DOHH2 (cell line): ENCODE data around the gene FBXW9.

Experiments used
- EZH2phosphoT487 ChIP-seq: fragments of 200-600 bp; sonication (generic); IDR thresholded peaks from 2 replicates; pipeline ENCODE4 v1.6.1; 2017; ENCODE audit warnings: borderline replicate concordance, mild to moderate bottlenecking, antibody characterized with exemption, low read length, moderate library complexity, mixed read lengths
- TF ChIP-seq, protein P1 (sequence below): fragments of 200-600 bp; sonication (generic); IDR thresholded peaks from one replicate; pipeline ENCODE4 v1.5.1; 2014; ENCODE audit warnings: antibody characterized with exemption, mild to moderate bottlenecking, low read depth, low read length; ENCODE audit not compliant: poor library complexity, severe bottlenecking

DNA sequence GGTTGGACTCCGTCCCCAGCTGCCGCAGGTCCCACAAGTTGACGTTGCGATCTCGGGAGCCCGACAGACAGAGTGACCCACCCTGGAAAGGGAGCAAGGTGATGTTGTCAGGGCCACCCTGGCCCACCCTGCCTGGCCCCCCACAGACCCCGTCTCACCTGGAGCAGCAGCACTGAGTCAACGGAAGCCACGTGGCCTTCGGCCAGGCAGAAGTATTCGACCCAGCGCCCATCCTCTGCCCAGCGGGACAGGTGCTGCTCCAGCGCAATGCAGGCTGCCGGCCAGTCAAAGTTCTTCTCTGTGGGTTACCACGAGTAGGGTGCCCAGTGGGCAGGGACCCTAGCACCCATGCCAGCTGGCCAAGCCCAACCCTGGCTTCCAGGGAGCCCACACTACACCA lies 1.8 kb downstream of the FBXW9 start:
- TF ChIP-seq, protein P1, sequence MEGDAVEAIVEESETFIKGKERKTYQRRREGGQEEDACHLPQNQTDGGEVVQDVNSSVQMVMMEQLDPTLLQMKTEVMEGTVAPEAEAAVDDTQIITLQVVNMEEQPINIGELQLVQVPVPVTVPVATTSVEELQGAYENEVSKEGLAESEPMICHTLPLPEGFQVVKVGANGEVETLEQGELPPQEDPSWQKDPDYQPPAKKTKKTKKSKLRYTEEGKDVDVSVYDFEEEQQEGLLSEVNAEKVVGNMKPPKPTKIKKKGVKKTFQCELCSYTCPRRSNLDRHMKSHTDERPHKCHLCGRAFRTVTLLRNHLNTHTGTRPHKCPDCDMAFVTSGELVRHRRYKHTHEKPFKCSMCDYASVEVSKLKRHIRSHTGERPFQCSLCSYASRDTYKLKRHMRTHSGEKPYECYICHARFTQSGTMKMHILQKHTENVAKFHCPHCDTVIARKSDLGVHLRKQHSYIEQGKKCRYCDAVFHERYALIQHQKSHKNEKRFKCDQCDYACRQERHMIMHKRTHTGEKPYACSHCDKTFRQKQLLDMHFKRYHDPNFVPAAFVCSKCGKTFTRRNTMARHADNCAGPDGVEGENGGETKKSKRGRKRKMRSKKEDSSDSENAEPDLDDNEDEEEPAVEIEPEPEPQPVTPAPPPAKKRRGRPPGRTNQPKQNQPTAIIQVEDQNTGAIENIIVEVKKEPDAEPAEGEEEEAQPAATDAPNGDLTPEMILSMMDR: no peak
- TF ChIP-seq EZH2phosphoT487: no peak
